H1 (cell line): Measurements from ENCODE around the gene RNF44. TPM values are rescaled to one million over a fixed set of nuclear protein-coding genes. Genes with fewer than 3 reads are reported as not detected.

ENCODE experiments used
- CTCF ChIA-PET: fragments of 300-600 bp; sonication (Branson Sonifier 250); formaldehyde crosslinking; loops from one replicate; lab custom pipeline; 2021; ENCODE audit not compliant: partially characterized antibody; lab: Charles Lee
- POLR2A ChIA-PET: fragments of 300-600 bp; sonication (Branson Sonifier 250); formaldehyde crosslinking; loops from one replicate; lab custom pipeline; 2021; ENCODE audit warnings: inconsistent platforms; ENCODE audit not compliant: partially characterized antibody; lab: Charles Lee
- DNase-seq, 2 experiments: peaks; one replicate each; pipeline versions ENCODE4 v3.0.0 to v3.0.0-alpha.2; 2010 to 2022; ENCODE audit warnings: low spot score in 2 of 2, low read depth in 1 of 2, mixed read lengths in 1 of 2
- FAIRE-seq: peaks from 2 replicates; lab custom pipeline; 2011; peaks lifted over from hg19 to GRCh38; lab: Jason Lieb, UNC
- H2AFZ ChIP-seq: 2 replicates; pipeline ENCODE4 v1.8.1; 2012; ENCODE audit warnings: low read length, inconsistent platforms
- H2AK5ac ChIP-seq: 2 replicates; pipeline ENCODE4 v1.6.1; 2013; ENCODE audit warnings: low read depth, low read length
- H2BK120ac ChIP-seq: replicated peaks from 2 replicates; pipeline ENCODE3; 2013; ENCODE audit warnings: low read depth, low read length, inconsistent platforms
- H2BK12ac ChIP-seq: 2 replicates; pipeline ENCODE4 v1.6.1; 2013; ENCODE audit warnings: low read depth, low read length
- H2BK15ac ChIP-seq: 2 replicates; pipeline ENCODE4 v1.6.1; 2013; ENCODE audit warnings: low read length
- H2BK20ac ChIP-seq: 2 replicates; pipeline ENCODE4 v1.6.1; 2013; ENCODE audit warnings: low read length
- H2BK5ac ChIP-seq: 2 replicates; pipeline ENCODE4 v1.6.1; 2013; ENCODE audit warnings: low read depth, low read length
- H3K14ac ChIP-seq: 2 replicates; pipeline ENCODE4 v1.6.1; 2013; ENCODE audit warnings: inconsistent platforms; ENCODE audit not compliant: insufficient read length
- H3K18ac ChIP-seq: 2 replicates; pipeline ENCODE4 v1.6.1; 2013; ENCODE audit warnings: low read length; ENCODE audit errors: extremely low read depth
- H3K23ac ChIP-seq: 2 replicates; pipeline ENCODE4 v1.6.1; 2013; ENCODE audit warnings: inconsistent platforms; ENCODE audit not compliant: insufficient read length
- H3K23me2 ChIP-seq: 2 replicates; pipeline ENCODE4 v1.6.1; 2013; ENCODE audit warnings: low read depth, low read length
- H3K27ac ChIP-seq: 2 replicates; pipeline ENCODE4 v1.6.1; 2011; ENCODE audit warnings: low read depth, low read length, inconsistent platforms
- H3K27me3 ChIP-seq, 4 experiments: replicated peaks in 1 of 4; 1 replicate in 1 of 4; 2 replicates in 3 of 4; pipeline versions ENCODE4 v1.6.1 to v1.8.1; 2011 to 2013; ENCODE audit warnings: low read length in 3 of 4, mild to moderate bottlenecking in 3 of 4, inconsistent platforms in 2 of 4, mixed read lengths in 2 of 4, moderate library complexity in 1 of 4; ENCODE audit not compliant: control insufficient read depth in 3 of 4, insufficient read depth in 3 of 4; ENCODE audit errors: extremely low read depth in 1 of 4
- H3K36me3 ChIP-seq, 4 experiments: 2 replicates each; pipeline versions ENCODE4 v1.6.1 to v1.8.1; 2011 to 2013; ENCODE audit warnings: mild to moderate bottlenecking in 4 of 4, low read length in 3 of 4, moderate library complexity in 2 of 4, control low read depth in 1 of 4, inconsistent platforms in 1 of 4; ENCODE audit not compliant: insufficient read depth in 4 of 4, control insufficient read depth in 2 of 4
- H3K4ac ChIP-seq: replicated peaks from 2 replicates; pipeline ENCODE3; 2013; ENCODE audit warnings: low read length, low read depth, mixed read lengths, inconsistent platforms; ENCODE audit not compliant: insufficient read length
- H3K4me1 ChIP-seq, 4 experiments: replicated peaks in 1 of 4; 1 replicate in 1 of 4; 2 replicates in 3 of 4; pipeline versions ENCODE4 v1.6.1 to v1.8.1; 2011 to 2013; ENCODE audit warnings: low read length in 3 of 4, inconsistent platforms in 2 of 4, mixed read lengths in 1 of 4; ENCODE audit not compliant: insufficient read depth in 4 of 4, control insufficient read depth in 3 of 4
- H3K4me2 ChIP-seq, 2 experiments: 2 replicates each; pipeline versions ENCODE4 v1.6.1 to v1.8.1; 2011 to 2013; ENCODE audit warnings: low read depth in 2 of 2, low read length in 2 of 2, control low read depth in 1 of 2, inconsistent platforms in 1 of 2, mild to moderate bottlenecking in 1 of 2; ENCODE audit not compliant: insufficient read depth in 1 of 2
- H3K4me3 ChIP-seq, 4 experiments: fragments of 200-600, 300-600 bp in 1 of 4; sonication (generic), shearing (Covaris generic), sonication (Bioruptor Twin) in 1 of 4; 2 replicates each; pipeline versions ENCODE4 v1.5.1 to v1.8.1; 2011 to 2016; ENCODE audit warnings: low read length in 4 of 4, low read depth in 3 of 4, control low read depth in 2 of 4, inconsistent platforms in 2 of 4, mild to moderate bottlenecking in 2 of 4, mixed read lengths in 1 of 4, moderate library complexity in 1 of 4; ENCODE audit not compliant: insufficient read depth in 2 of 4; ENCODE audit errors: extremely low read depth in 1 of 4
- H3K56ac ChIP-seq: replicated peaks from 2 replicates; pipeline ENCODE3; 2013; ENCODE audit warnings: low read depth, mild to moderate bottlenecking, mixed read lengths, low read length, inconsistent platforms; ENCODE audit not compliant: insufficient read length
- H3K79me1 ChIP-seq: 2 replicates; pipeline ENCODE4 v1.6.1; 2013; ENCODE audit warnings: low read depth, low read length, control low read depth
- H3K79me2 ChIP-seq, 2 experiments: 2 replicates each; pipeline versions ENCODE4 v1.6.1 to v1.8.1; 2012 to 2013; ENCODE audit warnings: low read length in 2 of 2, mild to moderate bottlenecking in 2 of 2, inconsistent platforms in 1 of 2; ENCODE audit not compliant: insufficient read depth in 2 of 2, control insufficient read depth in 1 of 2
- H3K9ac ChIP-seq, 4 experiments: replicated peaks in 1 of 4; 1 replicate in 1 of 4; 2 replicates in 3 of 4; pipeline versions ENCODE4 v1.6.1 to v1.8.1; 2011 to 2013; ENCODE audit warnings: low read depth in 3 of 4, low read length in 3 of 4, control low read depth in 2 of 4, mild to moderate bottlenecking in 2 of 4, moderate library complexity in 2 of 4, inconsistent platforms in 1 of 4; ENCODE audit errors: extremely low read depth in 1 of 4
- H3K9me3 ChIP-seq, 2 experiments: 2 replicates each; pipeline versions ENCODE4 v1.6.1 to v1.8.1; 2012 to 2013; ENCODE audit warnings: mild to moderate bottlenecking in 2 of 2, moderate library complexity in 2 of 2, control low read depth in 1 of 2, inconsistent platforms in 1 of 2, low read depth in 1 of 2, low read length in 1 of 2, mixed read lengths in 1 of 2; ENCODE audit not compliant: insufficient read depth in 2 of 2
- H4K20me1 ChIP-seq, 2 experiments: replicated peaks in 1 of 2; 2 replicates each; pipeline versions ENCODE3 to v1.8.1; 2011 to 2013; ENCODE audit warnings: inconsistent platforms in 2 of 2, low read length in 2 of 2, mild to moderate bottlenecking in 1 of 2; ENCODE audit not compliant: insufficient read depth in 2 of 2, control insufficient read depth in 1 of 2
- H4K5ac ChIP-seq: 2 replicates; pipeline ENCODE4 v1.6.1; 2013; ENCODE audit warnings: low read length, low read depth, mixed read lengths, inconsistent platforms; ENCODE audit not compliant: insufficient read length
- H4K8ac ChIP-seq: 2 replicates; pipeline ENCODE4 v1.8.0; 2013; ENCODE audit warnings: mild to moderate bottlenecking, moderate library complexity, low read length, inconsistent platforms; ENCODE audit not compliant: insufficient read depth; ENCODE audit errors: extremely low read depth
- H4K91ac ChIP-seq: replicated peaks from 2 replicates; pipeline ENCODE3; 2013; ENCODE audit warnings: low read length, mixed read lengths, inconsistent platforms; ENCODE audit not compliant: insufficient read length
- CEBPB ChIP-seq: IDR thresholded peaks from 2 replicates; pipeline ENCODE4 v1.6.1; 2012; ENCODE audit warnings: low read depth, low read length
- JUND ChIP-seq: IDR thresholded peaks from 2 replicates; pipeline ENCODE4 v1.6.1; 2011; ENCODE audit warnings: mild to moderate bottlenecking, improper control_type of control experiment, low read length
- POLR2AphosphoS5 ChIP-seq: IDR thresholded peaks from 2 replicates; pipeline ENCODE4 v1.6.1; 2011; ENCODE audit warnings: low read depth, low read length
- YY1 ChIP-seq: IDR thresholded peaks from 2 replicates; pipeline ENCODE4 v1.6.1; 2011; ENCODE audit warnings: low read depth, mild to moderate bottlenecking, low read length
- WGBS, 2 experiments: shearing (Covaris generic) in 1 of 2; methylation state at CpG; one replicate each; pipeline versions ENCODE4 v1.1.6 to v1.1.7; 2013 to 2015; ENCODE audit warnings: low lambda C conversion rate in 2 of 2, mixed read lengths in 2 of 2, inconsistent platforms in 1 of 2, low coverage in 1 of 2, missing lambda C conversion rate in 1 of 2; ENCODE audit not compliant: insufficient replicate concordance in 2 of 2, insufficient coverage in 1 of 2, insufficient read length in 1 of 2; ENCODE audit errors: extremely low coverage in 1 of 2, missing lambda C conversion rate in 1 of 2; 5-methylcytosine and 5-hydroxymethylcytosine counted together
- polyA plus RNA-seq, 7 experiments: library from polyadenylated mRNA; depleted of rRNA in 3 of 7; stranded (reverse) in 5 of 7; unstranded in 2 of 7; fragments of >200 nt in 5 of 7; fragments of 200-250 nt in 2 of 7; gene quantifications; 1 replicate in 5 of 7; 2 replicates in 1 of 7; 4 replicates in 1 of 7; pipeline versions ENCODE4 v1.2.1 to v1.2.3, GENCODE V29; 2011 to 2013; ENCODE audit warnings: missing spikeins in 2 of 7, mixed read lengths in 2 of 7
- total RNA-seq: library from RNA; stranded (reverse); fragmentation: NEBNext Ultra II Directional; extraction: Animal tissue kit (Norgen Biotek cat#: 25700); gene quantifications from 2 replicates; pipeline ENCODE4 v1.2.1, GENCODE V29; 2021

Gene RNF44
- total and polyA plus RNA-seq, 2 of the 8 experiments (the other 6 are each of a cell fraction or from before 2014, with no cell fraction given), result 54.7 to 164 TPM

DNA sequence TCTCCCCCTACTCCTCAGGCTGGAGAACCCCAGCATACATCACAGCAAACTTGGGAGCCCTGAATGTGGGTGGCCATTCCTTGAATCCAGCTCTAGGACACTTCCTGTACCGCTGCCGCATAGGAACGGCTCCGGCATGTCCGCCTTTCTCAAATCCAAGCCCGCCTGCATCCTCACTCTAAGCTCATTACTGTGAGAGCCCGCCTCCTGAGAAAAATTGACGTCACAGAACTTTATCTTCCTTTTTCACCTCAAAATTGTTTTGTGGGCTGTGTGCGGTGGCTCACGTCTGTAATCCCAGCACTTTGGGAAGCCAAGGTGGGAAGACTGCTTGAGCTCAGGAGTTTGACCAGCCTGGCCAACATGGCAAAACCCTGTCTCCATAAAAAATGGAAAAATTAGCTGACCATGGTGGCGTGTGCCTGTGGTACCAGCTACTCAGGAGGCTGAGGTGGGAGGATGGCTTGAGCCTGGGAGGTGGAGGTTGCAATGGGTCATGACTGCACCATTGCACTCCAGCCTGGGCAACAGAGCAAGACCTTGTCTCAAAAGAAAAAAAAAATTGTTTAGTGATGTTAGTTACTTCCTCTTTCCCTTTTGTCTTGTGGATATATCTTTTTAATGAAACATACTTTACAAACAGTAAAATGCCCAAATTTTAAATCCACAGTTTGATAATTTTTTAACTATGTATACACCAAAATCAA lies 22.8 kb downstream of the RNF44 start:
- FAIRE-seq, result no peak

More for the DNA sequence above, 22.8 kb downstream of the RNF44 start:
- no peak overlapping the region for H2BK20ac ChIP-seq
- H3K79me1 ChIP-seq, result no peaks in the 10 kb centered on the region
- H3K4me1 ChIP-seq, result no peaks in the 10 kb centered on the region
- no peak overlapping the region for H2BK120ac ChIP-seq
- no peak for TF ChIP-seq CEBPB
- no peak for TF ChIP-seq POLR2AphosphoS5
- TF ChIP-seq JUND, result no peak
- TF ChIP-seq YY1, result no peak
- DNase-seq, result no peak
- H3K9ac ChIP-seq, result no peak overlapping the region
- H3K23me2 ChIP-seq, result 0 out of 2 replicates have a peak, but pooled peaks cover 3% of the 10 kb centered on the region
- H3K4ac ChIP-seq, result no peak overlapping the region
- H4K91ac ChIP-seq, result no peak overlapping the region
- POLR2A ChIA-PET, result interaction anchor here (1.1 to 26.0 kb wide), 3 partner anchors 9 to 126 kb away, joined by 3 to 458 read pairs (median 7); partner anchors contain the start of genes NOP16 and RNF44
- no peaks in the 10 kb centered on the region for H3K9me3 ChIP-seq
- no peak overlapping the region for H2BK5ac ChIP-seq
- no peak overlapping the region for H3K18ac ChIP-seq
- H3K14ac ChIP-seq, result no peak overlapping the region
- CTCF ChIA-PET, result interaction anchor here (0.6 to 1.1 kb wide), 2 partner anchors 56 to 72 kb away, joined by 3 read pairs; no protein-coding TSS in a partner anchor
- H3K4me3 ChIP-seq, result no peak overlapping the region
- no peak overlapping the region for H2AFZ ChIP-seq
- H2AK5ac ChIP-seq, result no peak overlapping the region
- H4K8ac ChIP-seq, result 0 out of 2 replicates have a peak overlapping the region, but pooled peaks have one; percentile 47
- H3K79me2 ChIP-seq, result no peaks in the 10 kb centered on the region
- H3K36me3 ChIP-seq, result peaks cover 0 to 4% (median 0%) of the 10 kb centered on the region in 4 experiments; a peak in 1 of 8 replicates
- H2BK12ac ChIP-seq, result no peak overlapping the region
- H4K20me1 ChIP-seq, result peaks cover 0 to 1% of the 10 kb centered on the region in 2 experiments
- H3K4me2 ChIP-seq, result no peak overlapping the region
- no peak overlapping the region for H3K27ac ChIP-seq
- no peak overlapping the region for H3K23ac ChIP-seq
- H4K5ac ChIP-seq, result no peak overlapping the region
- WGBS, 2 experiments, result 95% methylated on average over 10 of the region's 11 CpGs; no CpG with 5 or more reads in 1 of the 2 experiments
- no peak overlapping the region for H3K56ac ChIP-seq
- no peak overlapping the region for H2BK15ac ChIP-seq
- H3K27me3 ChIP-seq, result no peaks in the 10 kb centered on the region; a peak in 2 of 7 replicates
